Heart left ventricle (tissue), 16 donors: Measurements from ENCODE around the gene ACAD10. TPM values are rescaled to one million over a fixed set of nuclear protein-coding genes. Genes with fewer than 3 reads are reported as not detected.

Experiments used
- ATAC-seq, 4 donors: fragments of 200-7000 bp; cut with Tn5 transposase; one replicate each; pipeline ENCODE4 v1.9.1; 2020 to 2022; ENCODE audit warnings: moderate library complexity in 4 of 4, mild to moderate bottlenecking in 3 of 4, moderate number of reproducible peaks in 1 of 4
- DNase-seq, 5 donors: peaks; one replicate each; pipeline ENCODE4 v3.0.0-alpha.2; 2020
- H3K27ac ChIP-seq, 12 donors: fragments of 200-600 bp; sonication (generic) in 4 of 12; one replicate each; pipeline versions ENCODE4 v1.5.0 to v1.8.0; 2016 to 2022; ENCODE audit warnings: mild to moderate bottlenecking in 2 of 12
- H3K27me3 ChIP-seq, 9 donors: fragments of 200-600 bp; sonication (generic) in 2 of 9; one replicate each; pipeline versions ENCODE4 v1.5.1 to v1.8.0; 2016 to 2022; ENCODE audit warnings: mild to moderate bottlenecking in 3 of 9
- H3K36me3 ChIP-seq, 9 donors: fragments of 200-600 bp; sonication (generic) in 2 of 9; one replicate each; pipeline versions ENCODE4 v1.5.0 to v1.8.0; 2018 to 2022; ENCODE audit warnings: mild to moderate bottlenecking in 2 of 9
- H3K4me1 ChIP-seq, 12 donors: fragments of 200-600 bp; sonication (generic) in 4 of 12; one replicate each; pipeline versions ENCODE4 v1.5.0 to v1.8.0; 2016 to 2022; ENCODE audit warnings: mild to moderate bottlenecking in 3 of 12
- H3K4me3 ChIP-seq, 12 donors: fragments of 200-600 bp; sonication (generic) in 4 of 12; one replicate each; pipeline versions ENCODE4 v1.5.0 to v1.8.0; 2017 to 2022; ENCODE audit warnings: mild to moderate bottlenecking in 9 of 12, moderate library complexity in 4 of 12
- H3K9me3 ChIP-seq, 12 donors: fragments of 200-600 bp; sonication (generic) in 4 of 12; one replicate each; pipeline versions ENCODE4 v1.5.0 to v1.8.0; 2016 to 2022; ENCODE audit warnings: mild to moderate bottlenecking in 1 of 12
- POLR2A ChIP-seq, 2 donors: fragments of 450-650 bp; IDR thresholded peaks; one replicate each; pipeline ENCODE4 v1.6.1; 2017; ENCODE audit warnings: antibody characterized with exemption in 2 of 2, mild to moderate bottlenecking in 2 of 2, moderate library complexity in 2 of 2
- WGBS, 4 donors: extraction: QIAGEN DNeasy Blood & Tissue Kit in 2 of 4; methylation state at CpG; one replicate each; pipeline versions ENCODE4 v1.1.5 to v1.1.7; 2013 to 2018; 5-methylcytosine and 5-hydroxymethylcytosine counted together
- intact Hi-C, 10 donors: fragments of 100-400 bp; cut with DNase I; formaldehyde crosslinking; loops; one replicate each; pipeline versions ENCODE4 v1.11.1 to v1.14.2; 2022
- polyA plus RNA-seq, 2 donors: library from polyadenylated mRNA; stranded (reverse); fragments of 200-250 nt; gene quantifications; one replicate each; pipeline ENCODE4 v1.2.3, GENCODE V29; 2013
- total RNA-seq, 9 donors: library from RNA; depleted of rRNA in 2 of 9; stranded (reverse); fragments of >200 nt in 2 of 9; fragmentation: NEBNext Ultra II Directional in 3 of 9; extraction: Animal tissue kit (Norgen Biotek cat#: 25700) in 3 of 9; gene quantifications; one replicate each; pipeline versions ENCODE4 v1.1.0 to v1.2.4, GENCODE V29; 2016 to 2023
- TF ChIP-seq, protein P1 (sequence below), 12 donors: fragments of 200-600 bp; sonication (generic) in 4 of 12; IDR thresholded peaks; one replicate each; pipeline versions ENCODE4 v1.5.0 to v1.8.0; 2018 to 2022; ENCODE audit warnings: antibody characterized with exemption in 12 of 12, mild to moderate bottlenecking in 5 of 12
- donor health status: ischemic (EF 13 %, LVEDD 7.1; RV severe dilation, severe dysfunction).
- donor health status: healthy with polysubstance abuse.
- donor health status: DM: no; HTN: yes; CAD: no.
- donor health status: DM: no; HTN: no; CAD: no.
- donor health status: ischemic (EF 25% LVEDD 6.9; RV normal size, moderate dysfunction).
- donor health status: ischemic (EF 25% LVEDD 5.7; RV mildly dilated, moderate dysfunction).
- donor health status: healthy.
- donor health status: DM: yes; HTN: yes; CAD: no.
- donor health status: ischemic (EF 35%, LVEDD 5.7; RV mildly dilated, moderate dysfunction).
- donor health status: nonischemic (EF 11% LVEDD 7.7; RV severe dilation, severe dysfunction).
- donor health status: DM: yes; HTN: yes; CAD: no.
- donor health status: PGD.
- donor health status: ischemic (EF 29% LVEDD 5.4; RV normal size, mild dysfunction).
- donor health status: nonischemic (EF 23%, LVEDD 6.1; RV moderate dilation, normal function).

ACAD10 gene
- total and polyA plus RNA-seq, 11 donors: 10.7 to 46.0 (median 27.8) TPM

DNA sequence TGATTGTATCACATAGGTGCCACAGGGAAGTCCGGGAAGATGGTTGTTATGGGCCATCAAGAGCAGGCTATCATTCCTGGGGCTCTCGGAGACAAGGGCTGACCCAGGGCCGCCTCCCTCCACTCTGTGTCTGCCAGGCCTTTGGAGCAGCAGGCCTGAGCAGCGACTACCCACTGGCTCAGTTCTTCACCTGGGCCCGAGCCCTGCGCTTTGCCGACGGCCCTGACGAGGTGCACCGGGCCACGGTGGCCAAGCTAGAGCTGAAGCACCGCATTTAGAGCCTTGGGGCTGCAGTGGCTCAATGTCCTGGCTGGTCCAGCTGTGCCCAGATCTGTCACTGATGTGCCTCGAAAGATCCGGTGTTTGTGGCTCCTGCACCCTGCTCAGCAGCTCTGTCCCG lies 70.3 kb downstream of the ACAD10 start:
- TF ChIP-seq, protein P1, sequence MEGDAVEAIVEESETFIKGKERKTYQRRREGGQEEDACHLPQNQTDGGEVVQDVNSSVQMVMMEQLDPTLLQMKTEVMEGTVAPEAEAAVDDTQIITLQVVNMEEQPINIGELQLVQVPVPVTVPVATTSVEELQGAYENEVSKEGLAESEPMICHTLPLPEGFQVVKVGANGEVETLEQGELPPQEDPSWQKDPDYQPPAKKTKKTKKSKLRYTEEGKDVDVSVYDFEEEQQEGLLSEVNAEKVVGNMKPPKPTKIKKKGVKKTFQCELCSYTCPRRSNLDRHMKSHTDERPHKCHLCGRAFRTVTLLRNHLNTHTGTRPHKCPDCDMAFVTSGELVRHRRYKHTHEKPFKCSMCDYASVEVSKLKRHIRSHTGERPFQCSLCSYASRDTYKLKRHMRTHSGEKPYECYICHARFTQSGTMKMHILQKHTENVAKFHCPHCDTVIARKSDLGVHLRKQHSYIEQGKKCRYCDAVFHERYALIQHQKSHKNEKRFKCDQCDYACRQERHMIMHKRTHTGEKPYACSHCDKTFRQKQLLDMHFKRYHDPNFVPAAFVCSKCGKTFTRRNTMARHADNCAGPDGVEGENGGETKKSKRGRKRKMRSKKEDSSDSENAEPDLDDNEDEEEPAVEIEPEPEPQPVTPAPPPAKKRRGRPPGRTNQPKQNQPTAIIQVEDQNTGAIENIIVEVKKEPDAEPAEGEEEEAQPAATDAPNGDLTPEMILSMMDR (IDR thresholded peaks at IDR 0.05): no peak
- no peak for TF ChIP-seq POLR2A (IDR thresholded peaks at IDR 0.05)
- peaks cover 0 to 60% (median 26%) of the 10 kb centered on the region in 12 donors for H3K4me1 ChIP-seq

DNA sequence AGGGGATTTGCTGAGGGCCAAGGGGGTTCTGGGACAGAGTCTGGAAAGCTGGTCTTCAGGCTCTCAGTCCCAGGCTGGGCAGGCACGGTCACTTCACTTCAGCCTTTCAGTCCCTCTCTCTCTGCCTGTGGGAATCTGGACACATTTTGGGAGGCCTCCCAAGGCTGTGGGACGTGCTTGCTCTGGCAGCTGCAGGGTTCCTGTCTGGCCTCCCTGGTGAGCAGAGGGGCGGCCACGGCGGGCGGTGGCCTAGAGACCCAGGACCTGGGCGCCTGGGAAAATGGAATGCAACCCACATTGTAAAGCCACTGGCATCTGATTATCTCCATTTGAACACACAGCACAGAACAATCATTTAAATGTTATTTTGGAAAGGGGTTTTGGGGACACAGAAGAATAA lies 70.8 kb downstream of the ACAD10 start:
- Histone ChIP-seq H3K36me3 (peaks cover 0 to 28% (median 11%) of the 10 kb centered on the region in 9 donors), H3K4me3 (no peak overlapping the region), H3K9me3 (no peaks in the 10 kb centered on the region), H3K27ac (peak overlapping the region in 10 of 12 donors; percentile 75 to 91 (median 86)), H3K4me1 (peaks cover 0 to 60% (median 26%) of the 10 kb centered on the region in 12 donors), H3K27me3 (no peaks in the 10 kb centered on the region)
- DNase-seq (peak in 1 of 5 donors; percentile 47), ATAC-seq (no peak)
- intact Hi-C loops: loop anchor here in 1 of 10 donors (5.0 kb wide), 1 partner anchor 36 kb away; no protein-coding TSS in a partner anchor
- no peak for TF ChIP-seq POLR2A (IDR thresholded peaks at IDR 0.05)
- TF ChIP-seq, protein P1 (IDR thresholded peaks at IDR 0.05): no peak
- 55 to 73% (median 65%) methylated on average over 6 to 7 of the region's 7 CpGs for WGBS, 4 donors

More for the DNA sequence above, 70.3 kb downstream of the ACAD10 start:
- Histone ChIP-seq H3K27ac (peak overlapping the region in 9 of 12 donors; percentile 75 to 91 (median 86)), H3K27me3 (no peaks in the 10 kb centered on the region), H3K9me3 (no peaks in the 10 kb centered on the region), H3K4me3 (no peak overlapping the region), H3K36me3 (peaks cover 0 to 32% (median 16%) of the 10 kb centered on the region in 9 donors)
- peak in 1 of 5 donors; percentile 46 for DNase-seq
- intact Hi-C loops: loop anchor here in 1 of 10 donors (5.0 kb wide), 1 partner anchor 36 kb away; no protein-coding TSS in a partner anchor
- WGBS, 4 donors: 84 to 98% (median 92%) methylated on average over 12 to 15 of the region's 15 CpGs
- ATAC-seq: no peak

DNA sequence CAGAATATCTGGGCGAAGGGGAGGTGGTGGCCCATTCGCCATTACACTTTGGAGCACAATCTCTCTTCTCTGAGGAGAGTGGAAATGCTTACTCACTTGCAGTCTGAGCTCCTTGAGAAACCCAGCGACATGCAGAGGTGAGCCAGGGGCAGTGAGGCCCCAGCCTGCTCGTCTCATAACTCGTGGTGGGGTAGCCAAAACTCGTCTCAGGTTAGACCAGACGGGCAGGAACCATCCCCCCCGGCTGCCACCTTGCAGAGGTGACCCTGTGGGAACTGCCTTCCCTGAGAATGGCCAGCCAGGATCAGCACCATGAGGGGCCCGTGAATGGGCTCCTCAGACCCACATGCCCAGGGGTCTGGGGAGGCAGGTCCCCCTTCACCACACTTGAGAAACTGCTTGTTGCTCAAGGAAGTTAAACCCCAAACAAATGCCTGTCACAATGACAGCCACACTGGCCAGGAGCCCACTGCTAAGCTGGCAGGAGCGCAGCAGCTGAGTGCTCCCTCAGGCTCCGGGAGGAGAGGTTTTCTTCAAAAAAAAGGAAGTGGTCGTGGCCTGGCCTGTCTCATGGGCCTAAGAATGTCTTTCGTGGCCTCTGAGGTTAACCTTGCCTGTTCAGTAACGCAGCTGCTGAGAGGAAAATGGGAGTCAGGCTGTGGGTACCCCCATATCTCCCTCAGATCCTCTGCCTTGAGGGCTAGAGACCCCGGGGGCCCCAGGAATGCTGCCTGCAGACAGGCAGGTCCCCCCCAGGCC lies 71.7 kb downstream of the ACAD10 start:
- intact Hi-C loops: loop anchor here in 1 of 10 donors (5.0 kb wide), 1 partner anchor 35 kb away; no protein-coding TSS in a partner anchor
- Histone ChIP-seq H3K27ac (peak overlapping the region; percentile 61 to 91 (median 84)), H3K4me3 (no peak overlapping the region), H3K27me3 (no peaks in the 10 kb centered on the region), H3K4me1 (peaks cover 0 to 60% (median 26%) of the 10 kb centered on the region in 12 donors), H3K9me3 (no peaks in the 10 kb centered on the region), H3K36me3 (peaks cover 0 to 28% (median 4%) of the 10 kb centered on the region in 9 donors)
- TF ChIP-seq POLR2A (IDR thresholded peaks at IDR 0.05): no peak
- TF ChIP-seq, protein P1 (IDR thresholded peaks at IDR 0.05): no peak
- peak in 3 of 4 donors; percentile 4 to 25 (median 19) for ATAC-seq
- 42 to 56% (median 50%) methylated on average over 10 to 15 of the region's 15 CpGs for WGBS, 4 donors
- DNase-seq: peak; percentile 42 to 80 (median 67)

DNA sequence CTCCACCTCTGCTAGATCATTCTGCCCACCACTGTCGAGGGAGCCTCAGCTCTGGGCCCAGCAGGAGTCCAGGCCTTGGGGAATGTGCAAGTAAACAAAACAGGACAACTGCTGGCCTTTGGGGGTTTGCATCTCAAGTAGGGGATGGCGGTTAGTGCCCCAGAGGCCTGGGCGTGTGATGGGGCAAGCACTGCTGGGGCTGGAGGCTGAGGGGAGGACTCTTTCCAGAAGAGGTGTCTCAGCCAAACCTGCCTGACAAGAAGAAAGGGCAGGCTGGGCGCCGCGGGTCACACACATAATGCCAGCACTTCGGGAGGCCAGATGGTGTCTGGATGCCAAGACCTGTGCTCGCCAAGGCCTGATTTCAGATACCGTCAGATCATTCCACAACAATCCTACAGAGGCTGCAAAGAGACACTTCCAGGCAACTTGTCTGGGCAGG lies 72.3 kb downstream of the ACAD10 start:
- H3K4me3 ChIP-seq: no peak overlapping the region
- H3K27ac ChIP-seq: peak overlapping the region; percentile 61 to 91 (median 84)
- no peaks in the 10 kb centered on the region for H3K27me3 ChIP-seq
- 43 to 80% (median 54%) methylated on average over 1 to 9 of the region's 9 CpGs for WGBS, 4 donors
- peaks cover 0 to 28% (median 4%) of the 10 kb centered on the region in 9 donors for H3K36me3 ChIP-seq
- intact Hi-C loops: loop anchor here in 1 of 10 donors (5.0 kb wide), 1 partner anchor 34 kb away; no protein-coding TSS in a partner anchor
- TF ChIP-seq, protein P1 (IDR thresholded peaks at IDR 0.05): no peak
- TF ChIP-seq POLR2A (IDR thresholded peaks at IDR 0.05): no peak
- no peaks in the 10 kb centered on the region for H3K9me3 ChIP-seq
- H3K4me1 ChIP-seq: peaks cover 0 to 56% (median 25%) of the 10 kb centered on the region in 12 donors
- peak; percentile 49 to 73 (median 60) for ATAC-seq
- DNase-seq: peak; percentile 58 to 80 (median 76)
